ENCODE results near the gene CLDN6. TPM values are rescaled to one million over a fixed set of nuclear protein-coding genes. Genes with fewer than 3 reads are reported as not detected.

Gene CLDN6
- total and polyA plus RNA-seq, 2 of the 13 experiments (the other 11 are each of a cell fraction or from before 2014, with no cell fraction given), result 5.9 to 7.6 TPM

- no peak for TF ChIP-seq CCAR2 (optimal IDR thresholded peaks at IDR 0.05; ENCODE audit: low read depth, low read length)
- no peak for TF ChIP-seq MED13 (CRISPR knock-in tag; IDR thresholded peaks at IDR 0.05)
- TF ChIP-seq TAF1 (CRISPR knock-in tag; IDR thresholded peaks at IDR 0.05), result peak; percentile 56; the same call in 1 of the 2 replicates
- no peak for TF ChIP-seq CC2D1A (CRISPR knock-in tag; IDR thresholded peaks at IDR 0.05)
- TF ChIP-seq ZNF629 (CRISPR knock-in tag; conservative IDR thresholded peaks at IDR 0.05), result no peak; the same call in 1 of the 2 replicates
- TF ChIP-seq ZUFSP (CRISPR knock-in tag; IDR thresholded peaks at IDR 0.05; ENCODE audit: borderline replicate concordance), result no peak
- TF ChIP-seq KLF13 (CRISPR knock-in tag; IDR thresholded peaks at IDR 0.05), result 0 out of 2 replicates have a peak, but pooled peaks have one; percentile 21
- TF ChIP-seq HOXA3 (CRISPR knock-in tag; IDR thresholded peaks at IDR 0.05), result peak; percentile 78; the same call in 1 of the 2 replicates
- no peak for TF ChIP-seq ZMYM3 (CRISPR knock-in tag; IDR thresholded peaks at IDR 0.05)
- peak; percentile 78 for TF ChIP-seq ZNF770 (CRISPR knock-in tag; IDR thresholded peaks at IDR 0.05)
- TF ChIP-seq KAT8 (CRISPR knock-in tag; IDR thresholded peaks at IDR 0.05), result peak; percentile 66; the same call in 1 of the 2 replicates
- TF ChIP-seq ZNF878 (CRISPR knock-in tag; IDR thresholded peaks at IDR 0.05), result peak; percentile 27; the same call in 1 of the 2 replicates
- peak; percentile 72 for TF ChIP-seq ZSCAN31 (CRISPR knock-in tag; IDR thresholded peaks at IDR 0.05; ENCODE audit: low read depth)
- 0 out of 2 replicates have a peak, but pooled peaks have one; percentile 36 for TF ChIP-seq ZNF253 (CRISPR knock-in tag; IDR thresholded peaks at IDR 0.05; ENCODE audit: borderline replicate concordance)
- TF ChIP-seq ZNF350 (CRISPR knock-in tag; IDR thresholded peaks at IDR 0.05; ENCODE audit: borderline replicate concordance, low read depth), result 0 out of 2 replicates have a peak, but pooled peaks have one; percentile 20
- TF ChIP-seq ZNF766 (CRISPR knock-in tag; IDR thresholded peaks at IDR 0.05; ENCODE audit: borderline replicate concordance), result peak; percentile 84; the same call in 1 of the 2 replicates
- peak; percentile 44; the same call in 1 of the 2 replicates for TF ChIP-seq NR2C2 (CRISPR knock-in tag; IDR thresholded peaks at IDR 0.05; ENCODE audit: borderline replicate concordance)
- TF ChIP-seq ZNF234 (CRISPR knock-in tag; conservative IDR thresholded peaks at IDR 0.05), result no peak
- peak; percentile 76 for TF ChIP-seq ESRRA (CRISPR knock-in tag; IDR thresholded peaks at IDR 0.05; ENCODE audit: low read depth)
- peak; percentile 28; the same call in 1 of the 2 replicates for TF ChIP-seq ZNF558 (CRISPR knock-in tag; IDR thresholded peaks at IDR 0.05; ENCODE audit: borderline replicate concordance)
- peak; percentile 88; the same call in 1 of the 2 replicates for TF ChIP-seq ZFP90 (CRISPR knock-in tag; IDR thresholded peaks at IDR 0.05; ENCODE audit: borderline replicate concordance)
- no peak for TF ChIP-seq CHD2 (IDR thresholded peaks at IDR 0.05; ENCODE audit: low read depth, low read length)
- no peak for TF ChIP-seq ZNF737 (CRISPR knock-in tag; IDR thresholded peaks at IDR 0.05; ENCODE audit: borderline replicate concordance)
- peak; percentile 52; the same call in 1 of the 2 replicates for TF ChIP-seq BCL3 (CRISPR knock-in tag; IDR thresholded peaks at IDR 0.05)
- TF ChIP-seq SMAD1 (CRISPR knock-in tag; IDR thresholded peaks at IDR 0.05; ENCODE audit: borderline replicate concordance, low read depth), result peak; percentile 91; the same call in 1 of the 2 replicates
These were observed 41.2 kb upstream of the CLDN6 start (continued) for GRCh38 chr16:3059041-3059722.
